Epithelial cell of esophagus (primary cell): ENCODE measurements around the gene TMEM127.
A peak's percentile ranks its signal among the peaks of the same experiment; 100 is the strongest.

Experiments used
- DNase-seq: peaks from one replicate; pipeline ENCODE4 v3.0.0; 2010; ENCODE audit warnings: low read depth
- H3K4me3 ChIP-seq: 2 replicates; pipeline ENCODE4 v1.5.1; 2011; ENCODE audit warnings: mild to moderate bottlenecking, low read length, control low read depth
- TF ChIP-seq, protein P1 (sequence below): IDR thresholded peaks from 2 replicates; pipeline ENCODE4 v1.5.1; 2011; ENCODE audit warnings: low read depth, mild to moderate bottlenecking, low read length, control low read depth, inconsistent platforms; ENCODE audit not compliant: insufficient read depth; ENCODE audit errors: missing control alignments

The TMEM127 gene

DNA sequence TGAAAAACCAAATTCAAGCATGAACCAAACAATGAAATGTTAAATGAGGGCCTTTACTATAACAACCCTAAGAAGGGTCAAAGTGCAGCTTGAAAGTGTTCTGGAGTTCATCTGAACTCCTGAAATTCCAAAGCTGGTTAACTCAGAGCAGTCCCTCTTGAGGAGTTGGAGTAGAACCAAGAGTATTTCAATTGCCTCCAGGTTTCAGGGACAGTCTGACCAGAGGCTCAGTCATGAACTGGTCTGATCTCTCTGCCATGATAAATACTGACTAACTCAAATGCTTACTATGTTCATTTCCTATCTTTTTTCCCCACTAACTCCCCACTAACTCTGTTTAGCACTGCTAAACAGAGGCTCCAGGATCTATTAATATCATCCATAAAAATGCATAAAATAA is 59.9 kb downstream of the TMEM127 start:
- H3K4me3 ChIP-seq = peak overlapping the region; percentile 12
- DNase-seq = peak; percentile 64
- TF ChIP-seq, protein P1, sequence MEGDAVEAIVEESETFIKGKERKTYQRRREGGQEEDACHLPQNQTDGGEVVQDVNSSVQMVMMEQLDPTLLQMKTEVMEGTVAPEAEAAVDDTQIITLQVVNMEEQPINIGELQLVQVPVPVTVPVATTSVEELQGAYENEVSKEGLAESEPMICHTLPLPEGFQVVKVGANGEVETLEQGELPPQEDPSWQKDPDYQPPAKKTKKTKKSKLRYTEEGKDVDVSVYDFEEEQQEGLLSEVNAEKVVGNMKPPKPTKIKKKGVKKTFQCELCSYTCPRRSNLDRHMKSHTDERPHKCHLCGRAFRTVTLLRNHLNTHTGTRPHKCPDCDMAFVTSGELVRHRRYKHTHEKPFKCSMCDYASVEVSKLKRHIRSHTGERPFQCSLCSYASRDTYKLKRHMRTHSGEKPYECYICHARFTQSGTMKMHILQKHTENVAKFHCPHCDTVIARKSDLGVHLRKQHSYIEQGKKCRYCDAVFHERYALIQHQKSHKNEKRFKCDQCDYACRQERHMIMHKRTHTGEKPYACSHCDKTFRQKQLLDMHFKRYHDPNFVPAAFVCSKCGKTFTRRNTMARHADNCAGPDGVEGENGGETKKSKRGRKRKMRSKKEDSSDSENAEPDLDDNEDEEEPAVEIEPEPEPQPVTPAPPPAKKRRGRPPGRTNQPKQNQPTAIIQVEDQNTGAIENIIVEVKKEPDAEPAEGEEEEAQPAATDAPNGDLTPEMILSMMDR = no peak

DNA sequence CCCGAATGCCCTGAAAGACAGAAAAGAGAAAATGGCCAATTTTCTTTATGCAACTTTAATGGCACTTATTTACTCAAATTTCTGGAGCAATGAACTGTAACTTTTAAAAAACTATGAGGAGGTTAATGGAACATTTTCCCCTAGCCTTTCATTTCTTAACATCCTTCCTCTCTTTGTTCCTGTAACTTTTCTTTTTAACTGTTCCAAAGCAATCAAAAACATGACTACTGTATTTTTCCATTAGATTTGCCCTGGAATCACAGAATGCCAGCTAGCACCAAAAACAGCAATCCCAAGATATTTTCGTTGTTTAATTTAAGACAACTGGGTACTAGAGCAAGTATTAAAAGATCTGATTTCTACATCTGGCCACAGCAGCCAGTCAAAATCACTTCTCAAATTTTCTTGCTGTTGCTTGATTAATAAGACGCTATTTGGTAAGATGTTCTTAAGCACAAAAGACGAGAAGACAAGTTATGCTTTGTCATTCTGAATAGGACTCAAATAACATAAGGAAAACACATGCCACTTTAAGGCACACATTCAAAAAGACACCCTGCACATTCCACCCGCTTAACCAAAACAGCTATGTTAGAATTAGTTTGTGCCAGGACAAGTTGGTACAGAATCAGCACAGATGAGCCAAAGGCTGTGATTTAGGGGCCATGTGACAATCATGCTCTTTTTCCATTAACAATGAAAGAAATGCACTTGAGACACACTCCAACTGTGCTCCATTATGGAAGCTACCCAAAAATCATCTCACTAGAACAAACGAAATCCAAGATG is 60.8 kb downstream of the TMEM127 start:
- TF ChIP-seq, protein P1 = no peak
- H3K4me3 ChIP-seq = peak overlapping the region; percentile 12
- peak; percentile 29 for DNase-seq

DNA sequence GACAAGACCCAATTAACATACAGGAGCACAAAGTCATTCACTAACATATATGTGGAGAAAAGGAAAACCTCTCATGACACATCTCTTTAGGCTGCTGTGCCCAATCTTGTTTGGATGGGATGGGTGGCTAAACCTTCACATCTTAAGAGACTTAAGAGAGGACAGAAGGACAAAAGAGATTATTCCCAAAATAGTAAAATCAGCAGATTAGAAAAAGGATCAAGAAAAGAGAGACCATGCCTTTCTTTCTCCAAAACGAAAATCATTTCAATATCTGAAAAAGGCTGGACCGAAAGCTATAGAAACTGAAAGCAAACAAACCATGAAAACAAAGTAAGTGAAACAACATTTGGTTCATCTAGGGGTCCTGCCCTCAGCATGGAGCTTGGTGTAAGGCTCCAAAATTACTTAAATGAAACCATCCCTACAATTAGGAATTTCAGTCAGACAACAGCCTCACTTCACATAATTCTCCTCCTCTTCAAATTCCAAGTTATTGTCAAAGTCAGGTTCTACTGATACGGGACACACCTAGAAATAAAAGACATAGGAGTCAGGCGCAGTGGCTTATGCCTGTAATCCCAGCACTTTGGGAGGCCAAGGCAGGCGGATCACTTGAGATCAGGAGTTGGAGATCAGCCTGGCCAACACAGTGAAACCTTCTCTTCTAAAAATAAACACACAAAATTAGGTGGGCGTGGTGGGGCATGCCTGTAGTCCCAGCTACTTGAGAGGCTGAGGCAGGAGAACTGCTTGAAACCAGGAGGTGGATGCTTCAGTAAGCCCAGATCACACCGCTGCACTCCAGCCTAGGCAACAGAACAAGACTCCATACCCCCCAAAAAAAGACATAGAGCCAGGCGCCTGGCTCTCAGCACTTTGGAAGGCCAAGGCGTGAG is 62.4 kb downstream of the TMEM127 start:
- H3K4me3 ChIP-seq = no peak overlapping the region
- no peak for DNase-seq
- TF ChIP-seq, protein P1 = no peak

DNA sequence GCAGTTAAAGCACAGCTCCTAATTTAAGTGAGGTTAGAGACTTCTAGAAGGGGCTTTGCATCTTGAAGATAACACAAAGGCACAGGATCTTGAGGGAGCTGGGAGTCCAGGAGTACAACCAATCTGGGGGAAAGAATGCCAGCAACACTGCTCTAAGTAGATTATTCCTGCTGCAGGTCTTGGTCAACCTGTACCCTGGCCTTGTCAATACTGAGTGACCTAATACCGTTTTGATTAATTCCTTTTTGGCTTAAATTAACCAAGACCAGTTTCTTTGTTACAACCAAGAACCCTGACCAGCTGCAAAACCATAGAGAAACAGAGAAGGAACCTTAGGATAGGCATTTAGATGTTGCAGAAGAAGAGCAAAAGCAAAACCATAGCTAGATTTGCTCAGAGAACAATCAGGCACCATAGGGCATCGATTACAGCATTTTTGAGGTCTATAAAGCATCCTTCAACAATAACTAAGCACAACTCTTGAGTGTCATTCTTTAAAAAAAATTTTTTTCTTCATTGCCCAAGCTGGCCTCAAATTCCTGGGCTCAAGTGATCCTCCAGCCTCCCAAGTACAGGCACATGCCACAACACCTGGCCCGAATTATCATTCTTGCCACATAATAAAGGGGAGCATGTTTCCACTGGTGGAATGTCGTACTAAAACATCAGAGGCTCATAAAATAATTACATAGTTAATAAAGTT is 63.5 kb downstream of the TMEM127 start:
- TF ChIP-seq, protein P1 = no peak
- no peak for DNase-seq
- H3K4me3 ChIP-seq = no peak overlapping the region

DNA sequence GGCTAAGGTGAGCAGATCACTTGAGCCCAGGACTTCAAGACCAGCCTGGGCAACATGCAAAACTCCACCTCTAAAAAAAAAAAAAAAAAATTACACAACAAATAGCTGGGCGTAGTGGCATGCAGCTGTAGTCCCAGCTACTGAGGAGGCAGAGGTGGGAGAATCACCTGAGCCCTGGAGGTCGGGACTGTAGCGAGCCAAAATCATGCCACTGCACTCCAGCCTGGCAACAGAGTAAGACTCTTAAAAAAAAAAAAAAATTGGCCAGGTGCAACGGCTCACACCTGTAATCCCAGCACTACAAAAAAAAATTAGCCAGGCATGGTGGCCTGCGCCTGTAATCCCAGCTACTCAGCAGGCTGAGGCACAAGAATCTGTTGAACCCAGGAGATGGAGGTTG is 64.5 kb downstream of the TMEM127 start:
- TF ChIP-seq, protein P1 = no peak

DNA sequence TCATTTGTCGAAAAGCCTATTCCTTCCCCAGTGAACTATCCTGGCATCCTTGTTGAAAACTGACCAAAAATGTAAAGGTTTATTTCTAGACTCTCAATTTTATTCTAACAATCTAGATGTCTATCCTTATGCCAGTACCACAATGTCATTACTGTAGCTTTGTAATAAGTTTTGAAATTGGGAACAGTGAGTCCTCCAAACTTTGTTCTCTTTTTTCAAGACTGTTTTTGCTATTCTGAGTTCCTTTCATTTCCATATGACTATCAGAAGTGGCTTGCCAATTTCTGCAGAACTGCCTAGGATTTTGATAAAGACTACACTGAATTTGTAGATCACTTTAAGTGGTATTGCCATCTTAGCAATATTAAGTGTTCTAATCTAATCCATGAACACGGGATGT is 66.9 kb downstream of the TMEM127 start:
- no peak for DNase-seq
- TF ChIP-seq, protein P1 = no peak
- no peak overlapping the region for H3K4me3 ChIP-seq

More for the DNA sequence above, 64.5 kb downstream of the TMEM127 start:
- DNase-seq = no peak
- no peak overlapping the region for H3K4me3 ChIP-seq
